ENCODE results near the gene SLC5A4.

Gene SLC5A4

DNA sequence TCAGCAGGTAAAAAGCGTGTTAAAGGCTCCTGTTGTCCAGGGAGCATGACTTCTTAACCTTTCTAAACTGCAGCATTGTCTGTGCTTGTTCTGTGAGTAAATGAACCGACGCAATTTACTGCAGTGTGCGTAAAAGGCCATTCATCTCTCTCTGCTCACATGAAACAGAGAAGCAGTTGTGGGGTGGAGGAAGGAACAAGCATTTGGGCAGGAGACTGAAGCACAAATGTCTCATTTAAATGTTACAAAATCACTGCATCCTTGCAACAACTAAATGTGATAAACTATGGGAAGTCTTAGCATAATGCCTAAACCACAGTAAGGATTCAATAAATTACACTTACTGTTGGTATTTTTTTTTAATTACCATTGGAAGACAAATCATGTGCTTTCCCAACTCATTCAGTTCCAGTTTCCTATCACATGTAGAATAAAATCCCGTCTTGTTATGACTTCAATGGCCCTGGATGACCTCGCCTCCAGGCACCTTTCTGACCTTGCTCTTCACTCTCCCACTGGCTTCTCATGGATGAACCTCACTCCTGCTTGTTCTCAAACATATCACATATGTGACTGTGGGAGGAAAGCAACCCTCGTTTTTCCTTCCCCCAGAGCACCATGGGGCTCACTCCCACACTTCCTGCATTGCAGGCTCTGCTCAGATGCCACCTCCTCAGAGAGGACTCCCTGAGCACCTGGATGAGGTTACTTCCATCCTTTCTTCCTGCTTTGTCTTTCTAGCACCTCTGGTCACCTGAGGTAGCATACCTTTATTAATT lies 28.6 kb downstream of the SLC5A4 start:
- H3K27ac ChIP-seq = no peak overlapping the region
- no peak for TF ChIP-seq ZFX (IDR thresholded peaks at IDR 0.05)
- TF ChIP-seq, protein P1, sequence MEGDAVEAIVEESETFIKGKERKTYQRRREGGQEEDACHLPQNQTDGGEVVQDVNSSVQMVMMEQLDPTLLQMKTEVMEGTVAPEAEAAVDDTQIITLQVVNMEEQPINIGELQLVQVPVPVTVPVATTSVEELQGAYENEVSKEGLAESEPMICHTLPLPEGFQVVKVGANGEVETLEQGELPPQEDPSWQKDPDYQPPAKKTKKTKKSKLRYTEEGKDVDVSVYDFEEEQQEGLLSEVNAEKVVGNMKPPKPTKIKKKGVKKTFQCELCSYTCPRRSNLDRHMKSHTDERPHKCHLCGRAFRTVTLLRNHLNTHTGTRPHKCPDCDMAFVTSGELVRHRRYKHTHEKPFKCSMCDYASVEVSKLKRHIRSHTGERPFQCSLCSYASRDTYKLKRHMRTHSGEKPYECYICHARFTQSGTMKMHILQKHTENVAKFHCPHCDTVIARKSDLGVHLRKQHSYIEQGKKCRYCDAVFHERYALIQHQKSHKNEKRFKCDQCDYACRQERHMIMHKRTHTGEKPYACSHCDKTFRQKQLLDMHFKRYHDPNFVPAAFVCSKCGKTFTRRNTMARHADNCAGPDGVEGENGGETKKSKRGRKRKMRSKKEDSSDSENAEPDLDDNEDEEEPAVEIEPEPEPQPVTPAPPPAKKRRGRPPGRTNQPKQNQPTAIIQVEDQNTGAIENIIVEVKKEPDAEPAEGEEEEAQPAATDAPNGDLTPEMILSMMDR (conservative IDR thresholded peaks at IDR 0.05) = no peak

DNA sequence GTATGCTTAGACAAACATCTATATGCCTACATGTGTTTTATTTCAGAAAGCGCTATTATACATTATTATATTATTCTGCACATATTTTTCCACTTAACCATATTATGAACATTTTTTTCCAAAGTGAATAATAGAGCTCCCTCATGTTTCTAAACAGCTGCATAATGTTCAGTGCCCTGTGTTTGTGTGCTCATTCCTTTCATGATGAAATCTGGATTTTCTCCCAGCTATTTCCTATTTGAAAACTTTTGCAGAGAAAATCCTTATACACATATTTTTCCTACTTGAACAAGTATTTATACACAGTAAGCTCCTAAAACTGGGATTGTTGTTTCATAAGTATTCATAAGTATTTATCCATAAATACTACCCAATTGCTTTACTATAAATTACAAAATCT lies 32.2 kb downstream of the SLC5A4 start:
- no peak for TF ChIP-seq ZFX (IDR thresholded peaks at IDR 0.05)
- TF ChIP-seq, protein P1 (conservative IDR thresholded peaks at IDR 0.05) = no peak

DNA sequence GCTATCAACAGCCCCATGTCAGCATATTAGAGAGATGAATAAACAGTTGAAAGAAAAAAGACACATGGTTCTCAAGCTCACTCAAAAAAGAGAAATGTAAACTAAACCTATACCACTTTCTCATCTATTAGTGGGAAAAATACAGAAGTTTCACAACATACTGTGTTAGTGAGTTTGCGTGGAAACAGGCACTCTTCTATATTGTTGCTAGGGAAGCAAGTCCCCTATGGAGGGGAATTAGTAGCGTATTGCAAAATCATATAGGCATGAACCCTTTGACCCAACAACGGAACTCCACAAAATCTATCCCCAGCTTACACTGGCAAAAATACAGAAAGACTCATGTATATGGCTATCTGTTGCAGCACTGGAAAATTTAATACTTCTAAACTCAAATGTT lies 36.1 kb downstream of the SLC5A4 start:
- H3K27ac ChIP-seq = no peak overlapping the region
- TF ChIP-seq ZFX (IDR thresholded peaks at IDR 0.05) = no peak

More for the DNA sequence above, 32.2 kb downstream of the SLC5A4 start:
- no peak overlapping the region for H3K27ac ChIP-seq

DNA sequence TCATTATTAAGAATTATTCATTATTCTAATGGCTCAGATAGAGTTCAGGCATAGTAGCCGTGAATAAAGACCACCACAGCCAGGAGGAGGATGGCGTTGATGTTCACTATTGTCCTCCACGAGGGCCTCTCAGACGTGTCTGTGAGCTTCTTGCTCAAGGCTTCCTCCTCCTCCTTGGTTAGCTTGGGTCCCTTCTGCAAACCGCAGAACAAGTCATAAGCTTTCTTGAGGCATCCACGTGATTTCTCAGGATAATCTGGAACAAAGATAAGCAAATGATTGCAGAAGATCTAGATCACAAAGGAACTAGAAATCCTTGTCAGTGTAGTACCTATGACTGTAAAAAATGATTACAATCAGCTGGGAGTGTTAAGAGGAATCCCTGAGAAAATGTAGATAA lies 36.7 kb downstream of the SLC5A4 start:
- TF ChIP-seq ZFX (IDR thresholded peaks at IDR 0.05) = no peak
- H3K27ac ChIP-seq = no peak overlapping the region

DNA sequence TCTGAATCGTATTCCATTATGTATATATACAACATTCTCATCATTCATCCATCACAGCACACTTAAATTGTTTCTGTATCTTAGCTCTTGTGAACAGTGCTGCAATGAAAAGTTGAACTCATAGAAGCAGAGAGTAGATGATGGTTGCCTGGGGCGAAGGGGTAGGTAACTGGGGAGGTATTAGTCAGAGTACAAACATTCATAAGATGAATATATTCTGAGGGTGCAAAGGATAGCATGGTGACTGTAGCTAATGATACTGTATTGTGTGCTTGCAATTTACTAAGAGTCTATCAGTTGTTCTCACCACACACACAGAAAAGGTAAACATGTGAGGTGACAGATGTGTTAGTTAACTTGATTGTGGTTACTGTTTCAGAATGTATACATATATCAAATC lies 37.7 kb downstream of the SLC5A4 start:
- TF ChIP-seq, protein P1 (conservative IDR thresholded peaks at IDR 0.05) = no peak
- TF ChIP-seq ZFX (IDR thresholded peaks at IDR 0.05) = no peak
- no peak overlapping the region for H3K27ac ChIP-seq

DNA sequence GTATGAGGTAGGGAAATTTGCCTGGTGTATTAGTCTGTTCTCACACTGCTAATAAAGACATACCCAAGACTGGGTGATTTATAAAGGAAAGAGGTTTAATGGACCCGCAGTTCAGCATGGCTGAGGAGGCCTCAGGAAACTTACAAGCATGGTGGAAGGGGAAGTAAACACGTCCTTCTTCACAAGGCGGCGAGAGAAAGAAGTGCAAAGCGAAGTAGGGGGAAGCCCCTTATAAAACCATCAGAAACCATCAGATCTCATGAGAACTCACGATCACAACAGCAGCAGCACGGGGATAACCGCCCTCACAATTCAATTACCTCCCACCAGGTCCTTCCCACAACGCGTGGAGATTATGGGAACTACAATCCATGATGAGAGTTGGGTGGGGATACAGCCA lies 38.2 kb downstream of the SLC5A4 start:
- H3K27ac ChIP-seq = no peak overlapping the region
- TF ChIP-seq, protein P1 (conservative IDR thresholded peaks at IDR 0.05) = no peak
- no peak for TF ChIP-seq ZFX (IDR thresholded peaks at IDR 0.05)

DNA sequence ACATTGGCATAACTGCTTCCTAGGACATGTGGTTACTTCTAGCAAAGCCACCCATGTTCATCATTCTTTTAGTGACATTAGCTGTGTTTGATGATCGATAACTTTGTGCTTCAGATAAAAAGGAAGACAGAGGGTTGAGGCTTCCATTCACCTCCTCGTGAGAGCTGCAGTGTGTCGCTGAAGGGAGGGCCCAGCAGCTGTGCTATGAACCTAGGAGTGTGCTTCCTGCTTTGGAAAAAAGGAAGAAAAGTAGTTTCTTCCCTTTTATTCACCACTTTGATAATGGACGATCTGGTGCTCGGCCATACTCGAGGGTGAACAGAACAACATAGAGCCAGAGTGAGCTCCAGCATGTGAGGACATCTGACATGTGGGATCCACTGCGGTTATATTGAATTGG lies 44.1 kb downstream of the SLC5A4 start:
- TF ChIP-seq, protein P1 (conservative IDR thresholded peaks at IDR 0.05) = no peak
- TF ChIP-seq ZFX (IDR thresholded peaks at IDR 0.05) = no peak
- no peak overlapping the region for H3K27ac ChIP-seq

DNA sequence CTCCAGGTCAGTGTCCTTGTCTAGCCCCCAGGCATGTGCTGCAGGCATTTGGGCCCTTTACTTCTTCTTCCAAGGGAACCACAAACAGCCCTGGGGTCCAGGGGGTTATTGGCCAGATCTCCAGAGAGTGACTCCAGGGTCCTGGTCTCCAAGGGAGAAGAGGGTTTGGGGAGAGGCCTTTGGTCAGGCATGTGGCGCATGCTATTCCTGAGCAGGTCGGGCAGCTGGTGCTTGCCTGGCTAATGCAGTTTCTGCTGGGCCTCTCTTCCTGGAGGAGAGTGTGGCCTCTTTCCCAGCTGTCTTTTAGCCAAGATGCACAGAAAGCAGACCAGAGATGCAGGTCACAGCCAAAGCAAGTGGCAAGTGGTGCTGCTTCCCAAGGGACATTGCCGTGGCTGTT lies 46.5 kb downstream of the SLC5A4 start:
- TF ChIP-seq, protein P1 (conservative IDR thresholded peaks at IDR 0.05) = no peak
- TF ChIP-seq ZFX (IDR thresholded peaks at IDR 0.05) = no peak
- H3K27ac ChIP-seq = no peak overlapping the region
